Choroid plexus epithelial cell (primary cell): ENCODE data around the gene RDH8.

Experiments used
- DNase-seq: peaks from one replicate; pipeline ENCODE4 v3.0.0-alpha.2; 2010; ENCODE audit warnings: low read depth
- H3K4me3 ChIP-seq: 2 replicates; pipeline ENCODE4 v1.5.1; 2011; ENCODE audit warnings: low read depth, mild to moderate bottlenecking, control low read depth, low read length, moderate library complexity
- TF ChIP-seq, protein P1 (sequence below): conservative IDR thresholded peaks from 2 replicates; pipeline ENCODE4 v1.5.1; 2011; ENCODE audit warnings: low read depth, mild to moderate bottlenecking, control low read depth, inconsistent platforms, low read length, moderate library complexity

RDH8 gene

DNA sequence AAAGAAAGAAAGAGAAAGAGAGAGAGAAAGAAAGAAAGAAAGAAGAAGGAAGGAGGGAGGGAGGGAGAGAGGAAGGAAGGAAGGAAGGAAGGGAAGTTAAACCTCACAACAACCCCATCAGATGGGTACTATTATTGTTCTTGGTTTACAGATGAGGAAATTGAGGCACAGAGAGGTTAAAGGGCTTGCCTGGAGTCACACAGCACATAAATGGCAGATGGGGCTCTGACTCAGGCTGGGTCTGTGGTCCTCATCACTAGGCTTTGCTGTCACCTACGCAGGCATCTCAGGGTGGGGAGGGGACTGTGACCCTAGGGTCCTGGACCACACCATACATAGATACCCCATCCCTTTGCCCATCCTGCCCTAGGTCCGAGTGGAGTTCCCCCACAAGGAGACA, 36.3 kb downstream of the RDH8 start:
- TF ChIP-seq, protein P1, sequence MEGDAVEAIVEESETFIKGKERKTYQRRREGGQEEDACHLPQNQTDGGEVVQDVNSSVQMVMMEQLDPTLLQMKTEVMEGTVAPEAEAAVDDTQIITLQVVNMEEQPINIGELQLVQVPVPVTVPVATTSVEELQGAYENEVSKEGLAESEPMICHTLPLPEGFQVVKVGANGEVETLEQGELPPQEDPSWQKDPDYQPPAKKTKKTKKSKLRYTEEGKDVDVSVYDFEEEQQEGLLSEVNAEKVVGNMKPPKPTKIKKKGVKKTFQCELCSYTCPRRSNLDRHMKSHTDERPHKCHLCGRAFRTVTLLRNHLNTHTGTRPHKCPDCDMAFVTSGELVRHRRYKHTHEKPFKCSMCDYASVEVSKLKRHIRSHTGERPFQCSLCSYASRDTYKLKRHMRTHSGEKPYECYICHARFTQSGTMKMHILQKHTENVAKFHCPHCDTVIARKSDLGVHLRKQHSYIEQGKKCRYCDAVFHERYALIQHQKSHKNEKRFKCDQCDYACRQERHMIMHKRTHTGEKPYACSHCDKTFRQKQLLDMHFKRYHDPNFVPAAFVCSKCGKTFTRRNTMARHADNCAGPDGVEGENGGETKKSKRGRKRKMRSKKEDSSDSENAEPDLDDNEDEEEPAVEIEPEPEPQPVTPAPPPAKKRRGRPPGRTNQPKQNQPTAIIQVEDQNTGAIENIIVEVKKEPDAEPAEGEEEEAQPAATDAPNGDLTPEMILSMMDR = no peak
- DNase-seq = no peak
- H3K4me3 ChIP-seq = no peak overlapping the region

DNA sequence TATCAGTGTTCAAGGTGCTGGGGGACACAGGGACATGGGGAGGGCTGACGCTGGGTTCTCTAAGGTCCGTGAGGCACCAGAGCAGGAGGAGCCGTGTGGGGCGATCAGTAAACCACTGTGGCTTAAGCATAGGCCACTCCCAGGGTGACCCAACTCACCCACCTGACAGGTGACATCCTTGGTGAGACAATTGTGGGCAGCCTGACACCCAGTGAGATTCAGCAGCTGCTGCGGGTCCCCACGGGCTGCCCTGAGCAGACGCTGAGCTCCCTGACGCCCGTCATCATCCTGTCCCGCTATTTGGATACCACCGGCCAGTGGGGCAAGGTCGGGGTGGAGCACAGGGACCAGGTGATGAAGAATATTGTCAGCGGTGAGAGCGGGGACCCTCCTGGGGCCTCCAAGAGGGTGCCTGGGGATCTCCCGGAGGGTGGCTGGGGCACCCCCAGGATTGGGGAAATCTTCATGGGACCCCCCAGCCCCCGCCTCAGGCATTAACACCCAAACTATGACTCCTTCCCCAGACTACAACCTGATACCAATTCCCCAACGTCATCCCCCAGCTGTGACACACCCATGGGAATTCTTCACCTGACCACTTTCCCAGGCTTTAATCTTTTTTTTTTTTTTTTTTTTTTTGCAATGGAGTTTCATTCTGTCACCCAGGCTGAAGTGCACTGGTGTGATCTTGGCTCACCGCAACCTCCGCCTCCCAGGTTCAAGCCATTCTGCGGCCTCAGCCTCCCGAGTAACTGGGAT, 39.5 kb downstream of the RDH8 start:
- H3K4me3 ChIP-seq = no peak overlapping the region
- DNase-seq = no peak
- TF ChIP-seq, protein P1 = no peak

DNA sequence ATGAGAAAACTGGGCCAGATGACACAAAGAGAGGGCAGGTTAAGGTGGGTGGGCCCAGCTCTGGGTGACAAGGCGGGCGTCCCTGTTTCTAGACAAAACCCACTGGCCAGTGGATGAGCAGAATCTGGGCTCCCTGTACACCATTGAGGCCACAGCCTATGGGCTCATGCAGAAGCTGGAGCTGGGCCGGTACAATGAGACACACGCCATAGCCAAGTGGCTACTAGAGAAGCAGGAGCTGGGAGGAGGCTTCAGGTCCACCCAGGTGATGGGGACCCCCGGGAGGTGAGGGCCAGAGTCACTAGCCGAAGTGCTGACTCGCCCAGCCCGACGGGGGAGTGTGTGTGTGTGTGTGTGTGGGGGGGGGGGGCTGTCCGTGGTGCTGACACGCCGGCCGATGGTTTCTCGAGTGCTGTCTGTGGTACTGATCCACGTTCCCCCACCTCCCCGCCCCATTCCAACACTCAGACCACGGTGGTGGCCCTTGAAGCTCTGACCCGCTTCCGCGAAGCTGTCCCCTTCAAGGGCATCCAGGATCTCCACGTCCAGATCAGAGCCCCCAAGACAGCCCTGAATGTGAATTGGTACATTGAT, 48.5 kb downstream of the RDH8 start:
- H3K4me3 ChIP-seq = no peak overlapping the region
- DNase-seq = no peak

DNA sequence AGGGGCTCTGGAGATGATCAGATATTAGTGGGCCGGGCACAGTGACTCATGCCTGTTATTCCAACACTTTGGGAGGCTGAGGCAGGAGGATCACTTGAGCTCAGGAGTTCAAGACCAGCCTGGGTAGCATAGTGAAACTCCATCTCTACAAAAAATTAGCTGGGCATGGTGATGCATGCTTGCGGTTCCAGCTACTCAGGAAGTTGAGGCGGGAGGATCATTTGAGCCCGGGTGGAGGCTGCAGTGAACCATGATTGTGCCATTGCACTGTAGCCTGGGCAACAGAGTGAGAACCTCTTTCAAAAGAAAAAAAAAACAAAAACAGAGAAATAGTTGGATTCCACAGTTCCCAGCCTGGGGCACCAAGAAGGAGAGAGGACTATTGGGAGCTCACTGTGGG, 54.9 kb downstream of the RDH8 start:
- H3K4me3 ChIP-seq = no peak overlapping the region
- TF ChIP-seq, protein P1 = no peak
- DNase-seq = no peak

More for the DNA sequence above, 48.5 kb downstream of the RDH8 start:
- TF ChIP-seq, protein P1 = no peak

DNA sequence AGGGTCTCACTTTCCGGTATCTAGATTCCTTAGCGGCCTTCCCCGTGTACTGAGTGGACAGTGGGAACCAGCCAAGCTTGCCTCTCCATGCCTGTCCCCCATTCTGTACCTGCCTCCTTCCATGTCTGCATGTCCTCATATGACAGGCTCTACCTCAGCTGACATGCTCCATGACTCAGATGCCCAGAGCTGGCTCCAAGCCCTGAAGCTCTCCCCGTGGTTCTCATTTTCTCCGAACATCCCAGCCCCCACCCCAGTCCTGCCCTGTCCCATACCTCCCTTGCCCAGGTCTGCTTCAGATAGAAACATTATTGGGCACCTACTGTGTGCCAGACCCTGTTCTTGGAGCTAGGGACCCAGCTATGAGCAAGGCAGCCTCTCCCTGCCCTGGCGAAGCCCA, 55.8 kb downstream of the RDH8 start:
- no peak overlapping the region for H3K4me3 ChIP-seq
- no peak for DNase-seq
- TF ChIP-seq, protein P1 = no peak

DNA sequence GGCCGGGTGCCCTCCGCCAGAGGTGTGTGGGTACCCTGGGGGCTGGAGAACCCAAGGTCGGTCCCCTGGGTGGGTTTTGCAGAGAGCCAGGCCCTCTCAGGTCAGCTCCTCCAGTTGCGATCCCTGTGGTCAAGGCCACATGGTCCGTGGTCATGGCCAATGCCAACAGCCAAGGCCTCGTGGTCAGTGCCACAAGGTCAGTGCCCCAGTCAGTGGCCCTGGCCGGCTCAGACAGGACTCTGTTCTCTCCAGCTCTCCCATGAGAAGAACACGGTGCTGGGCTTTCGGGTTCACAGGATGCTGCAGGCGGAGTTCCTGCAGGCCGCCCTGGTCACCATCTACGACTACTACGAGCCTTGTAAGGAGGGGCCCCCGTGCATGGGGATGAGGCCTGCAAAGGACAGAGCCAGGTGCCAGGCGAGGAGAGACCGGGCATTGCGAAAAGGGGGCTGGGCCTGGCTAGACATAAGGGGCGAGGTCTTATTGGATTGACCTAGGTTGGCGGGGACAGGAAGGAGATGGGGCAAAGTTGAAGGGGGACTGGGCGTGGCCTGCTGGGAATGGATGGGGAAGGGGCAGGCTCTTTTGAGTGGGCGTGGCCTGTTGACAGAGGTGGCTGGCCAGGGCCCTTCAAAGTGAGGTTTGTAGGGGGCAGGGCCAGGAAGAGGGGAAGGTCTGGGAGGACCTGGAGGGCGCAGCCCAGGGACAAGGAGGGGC, 57.6 kb downstream of the RDH8 start:
- H3K4me3 ChIP-seq = no peak overlapping the region
- DNase-seq = no peak
- TF ChIP-seq, protein P1 = no peak
